Spinal cord (tissue), 10 donors: ENCODE results near the gene GNAT2. TPM values are rescaled to one million over a fixed set of nuclear protein-coding genes. Genes with fewer than 3 reads are reported as not detected.

Source experiments
- DNase-seq, 6 donors: peaks; one replicate each; pipeline versions ENCODE4 v3.0.0 to v3.0.0-alpha.2; 2013 to 2015; ENCODE audit warnings: low spot score in 6 of 6, low read depth in 4 of 6
- H3K27ac ChIP-seq: one replicate; pipeline ENCODE4 v1.5.1; 2013; ENCODE audit warnings: low read depth, low read length, control low read depth
- H3K27me3 ChIP-seq: one replicate; pipeline ENCODE4 v1.6.1; 2013; ENCODE audit warnings: low read length; ENCODE audit not compliant: control insufficient read depth, insufficient read depth
- H3K36me3 ChIP-seq: one replicate; pipeline ENCODE4 v1.6.1; 2013; ENCODE audit warnings: low read length; ENCODE audit not compliant: control insufficient read depth, insufficient read depth
- H3K4me1 ChIP-seq: one replicate; pipeline ENCODE4 v1.6.1; 2013; ENCODE audit warnings: low read length; ENCODE audit not compliant: control insufficient read depth, insufficient read depth
- H3K4me3 ChIP-seq: one replicate; pipeline ENCODE4 v1.5.1; 2013; ENCODE audit warnings: low read depth, low read length, control low read depth
- H3K9me3 ChIP-seq: one replicate; pipeline ENCODE4 v1.6.1; 2013; ENCODE audit warnings: low read length; ENCODE audit not compliant: control insufficient read depth, insufficient read depth
- WGBS: methylation state at CpG from one replicate; pipeline ENCODE4 v1.1.5; 2013; ENCODE audit warnings: missing lambda C conversion rate; ENCODE audit not compliant: insufficient coverage; 5-methylcytosine and 5-hydroxymethylcytosine counted together
- polyA plus RNA-seq, 2 donors: library from polyadenylated mRNA; unstranded; fragments of 120-200 nt; gene quantifications; one replicate each; pipeline ENCODE4 v1.2.1, GENCODE V29; 2013; ENCODE audit not compliant: insufficient read length in 2 of 2
- total RNA-seq, 2 donors: library from RNA; depleted of rRNA in 1 of 2; stranded (reverse); fragments of 120-200 nt in 1 of 2; fragments of >200 nt in 1 of 2; gene quantifications; one replicate each; pipeline versions ENCODE4 v1.2.3 to v1.2.4, GENCODE V29; 2013 to 2014
- donor health status: healthy.

GNAT2 gene
- total and polyA plus RNA-seq, 4 donors, result 0.33 TPM; not detected in 3

DNA sequence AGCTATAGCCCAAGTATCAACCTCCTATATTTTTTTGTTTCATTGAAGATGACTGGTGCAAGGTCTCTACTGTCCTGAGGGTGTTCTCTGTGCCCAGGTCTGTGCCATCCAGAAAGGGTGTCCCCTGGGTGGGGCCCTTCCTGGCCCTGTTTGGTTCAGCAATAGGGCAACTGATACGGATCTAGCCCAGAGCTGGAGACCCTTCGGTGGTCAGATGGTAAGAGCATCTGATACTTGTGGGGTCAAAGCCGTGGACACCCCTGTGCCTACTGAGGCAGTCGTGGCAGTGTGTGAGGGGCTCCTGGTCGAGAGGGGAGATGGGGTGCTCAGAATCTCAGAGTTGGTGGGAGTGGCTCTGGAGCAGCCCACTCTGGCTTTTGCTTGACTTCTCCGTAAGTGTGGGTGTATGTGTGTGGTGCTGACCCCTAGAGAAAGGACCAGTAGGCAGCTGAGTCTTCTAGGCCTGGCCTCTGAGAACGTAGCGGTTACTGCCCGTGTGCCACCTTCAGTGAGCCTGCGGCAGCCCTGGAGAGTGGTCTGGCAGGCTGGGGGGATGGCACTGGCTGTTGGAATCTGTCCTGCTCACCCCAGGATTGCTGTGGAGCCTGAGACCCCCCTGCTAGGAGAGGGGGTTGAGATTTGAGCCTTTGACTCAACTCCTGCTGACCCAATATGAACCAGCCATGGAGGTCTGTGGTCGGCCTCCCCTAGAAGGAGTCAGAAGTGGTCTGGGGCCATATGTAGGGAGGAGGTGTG is 2.9 kb upstream of the GNAT2 start:
- Histone ChIP-seq H3K4me1 (peaks cover 64% of the 10 kb centered on the region), H3K27me3 (no peaks in the 10 kb centered on the region), H3K36me3 (peaks cover 38% of the 10 kb centered on the region), H3K4me3 (no peak overlapping the region), H3K9me3 (no peaks in the 10 kb centered on the region), H3K27ac (no peak overlapping the region)
- 78% methylated on average over 10 of the region's 11 CpGs for WGBS
- DNase-seq, result no peak

DNA sequence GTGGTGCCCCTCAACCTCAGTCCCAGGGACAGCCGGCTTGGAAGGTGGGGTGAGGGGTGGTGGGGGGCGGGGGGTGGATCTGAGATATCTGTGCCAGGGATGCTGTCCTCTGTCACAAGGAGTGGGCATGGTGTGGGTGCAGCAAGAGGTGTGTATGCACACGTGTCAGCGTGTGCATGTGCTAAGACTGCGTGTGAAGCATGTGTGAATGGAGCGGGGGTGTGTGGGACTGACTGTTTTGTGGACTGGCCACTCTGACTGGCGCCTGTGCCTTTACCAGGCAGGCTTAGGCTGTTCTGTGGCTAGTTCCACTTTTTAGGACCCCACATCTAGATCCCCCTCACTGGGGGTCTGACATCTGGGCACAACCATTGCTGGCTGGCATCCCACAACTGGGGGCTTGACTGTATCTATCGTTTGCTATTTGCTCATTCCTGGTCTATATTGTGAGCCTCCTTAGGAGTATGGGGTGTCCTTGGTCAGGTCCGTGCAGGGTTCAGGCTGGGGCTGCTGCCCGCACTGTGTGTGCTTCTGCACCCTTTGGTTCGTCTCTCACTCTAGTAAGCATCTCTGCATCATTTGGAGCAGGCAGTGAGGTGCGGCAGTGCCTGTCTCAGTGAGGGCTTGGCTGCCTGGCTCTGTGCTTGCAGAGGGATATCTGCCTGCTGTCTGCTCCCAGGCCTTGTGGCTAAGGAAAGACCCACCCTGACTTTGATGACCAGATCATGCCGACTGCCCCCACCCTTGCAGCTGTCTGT is 2.1 kb upstream of the GNAT2 start:
- Histone ChIP-seq H3K36me3 (peaks cover 30% of the 10 kb centered on the region), H3K4me3 (peak overlapping the region; percentile 83), H3K9me3 (no peaks in the 10 kb centered on the region), H3K27ac (peak overlapping the region; percentile 94), H3K4me1 (peaks cover 64% of the 10 kb centered on the region), H3K27me3 (no peaks in the 10 kb centered on the region)
- no peak for DNase-seq
- 33% methylated on average over 8 of the region's 13 CpGs for WGBS

- under 1% methylated on average over 16 of the region's 18 CpGs for WGBS
- H3K4me1 ChIP-seq, result peaks cover 64% of the 10 kb centered on the region
- H3K36me3 ChIP-seq, result peaks cover 23% of the 10 kb centered on the region
- DNase-seq, result peak in 5 of 6 donors; percentile 74 to 97 (median 86)
- peak overlapping the region; percentile 94 for H3K27ac ChIP-seq
- no peaks in the 10 kb centered on the region for H3K9me3 ChIP-seq
- no peaks in the 10 kb centered on the region for H3K27me3 ChIP-seq
- peak overlapping the region; percentile 83 for H3K4me3 ChIP-seq
Measured at GRCh38 chr1:109620841-109621286, 1.4 kb upstream of the GNAT2 start.

GRCh38 chr1:109620401-109620791 is 980 bp upstream of the GNAT2 start:
- Histone ChIP-seq H3K4me3 (peak overlapping the region; percentile 83), H3K27ac (peak overlapping the region; percentile 94), H3K27me3 (no peaks in the 10 kb centered on the region), H3K4me1 (peaks cover 61% of the 10 kb centered on the region), H3K36me3 (peaks cover 18% of the 10 kb centered on the region), H3K9me3 (no peaks in the 10 kb centered on the region)
- DNase-seq, result no peak
- 0% methylated on average over 3 of the region's 9 CpGs for WGBS

DNA sequence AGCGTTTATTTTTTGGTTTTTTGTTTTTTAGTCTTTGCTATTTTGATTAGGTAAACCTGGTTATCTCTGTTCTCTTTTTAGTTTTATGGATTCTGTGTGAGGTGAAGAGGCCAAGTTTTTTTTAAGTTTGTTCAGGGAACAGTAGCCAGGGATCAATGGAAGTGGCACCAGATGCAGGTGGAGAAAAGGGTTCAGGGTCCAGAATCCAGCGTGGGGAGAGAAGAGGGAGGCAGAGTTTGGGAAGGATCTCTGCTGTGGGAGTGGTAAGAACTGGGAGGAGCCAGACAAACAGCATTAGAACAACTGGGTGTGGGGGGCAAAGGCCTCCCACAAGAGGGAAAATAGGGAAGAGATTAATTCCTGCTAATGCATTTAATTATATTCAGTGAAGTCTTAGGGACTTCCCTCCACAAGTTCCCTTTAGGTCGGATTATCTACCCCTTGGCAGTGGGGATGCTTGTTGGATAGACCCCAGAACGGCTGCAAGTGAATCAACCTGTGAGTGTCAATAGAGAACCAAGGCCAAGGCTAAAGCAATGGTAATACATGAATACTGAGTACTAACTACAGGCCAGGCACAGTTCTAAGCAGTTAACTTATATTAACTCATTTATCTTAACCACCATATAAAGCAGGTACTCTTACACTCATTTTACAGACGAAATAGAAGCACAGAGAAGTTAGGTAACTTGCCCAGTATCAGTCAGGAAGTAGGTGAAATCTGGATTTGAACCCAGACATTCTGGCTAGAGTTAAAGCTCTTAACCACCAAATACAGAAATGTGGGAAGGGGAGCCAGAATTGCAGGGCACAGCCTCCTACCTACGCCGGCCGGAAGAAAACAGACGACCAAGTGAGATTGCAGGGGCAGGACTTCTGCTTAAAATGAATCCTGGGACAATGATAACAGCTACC is 498 bp downstream of the GNAT2 start:
- Histone ChIP-seq H3K27ac (peak overlapping the region; percentile 37), H3K4me1 (peaks cover 46% of the 10 kb centered on the region), H3K9me3 (no peaks in the 10 kb centered on the region), H3K4me3 (peak overlapping the region; percentile 83), H3K36me3 (peaks cover 7% of the 10 kb centered on the region), H3K27me3 (no peaks in the 10 kb centered on the region)
- no peak for DNase-seq
- WGBS, result 27% methylated on average over 5 of the region's 9 CpGs

DNA sequence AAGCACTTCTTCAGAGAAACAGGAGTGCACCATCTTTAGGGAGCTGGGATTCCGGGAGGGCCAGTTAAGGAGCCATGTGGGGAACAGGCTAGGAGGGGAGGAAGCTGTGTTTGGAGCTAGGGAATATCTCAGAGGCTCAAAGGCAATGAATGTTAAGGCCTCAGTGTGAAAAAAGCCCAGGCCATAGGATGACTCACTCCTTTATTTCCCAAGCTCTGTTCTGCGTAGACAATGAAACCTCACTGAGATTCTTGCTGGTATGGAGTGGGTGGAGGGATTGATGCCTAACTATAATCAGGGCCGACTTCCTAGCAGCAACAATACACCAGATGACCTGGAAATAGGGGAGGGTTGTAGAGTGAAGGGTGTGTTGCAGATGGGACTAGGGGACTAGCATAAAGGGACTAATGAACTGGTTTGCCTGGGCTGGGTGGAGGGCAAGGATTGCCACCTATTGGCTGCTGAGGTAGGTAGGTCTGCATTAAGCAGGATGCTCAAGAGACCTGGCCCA is 2.1 kb downstream of the GNAT2 start:
- 43% methylated on average over 1 of the region's 3 CpGs for WGBS
- Histone ChIP-seq H3K27me3 (no peaks in the 10 kb centered on the region), H3K9me3 (no peaks in the 10 kb centered on the region), H3K27ac (no peak overlapping the region), H3K36me3 (no peaks in the 10 kb centered on the region), H3K4me3 (no peak overlapping the region), H3K4me1 (peaks cover 31% of the 10 kb centered on the region)
- no peak for DNase-seq

DNA sequence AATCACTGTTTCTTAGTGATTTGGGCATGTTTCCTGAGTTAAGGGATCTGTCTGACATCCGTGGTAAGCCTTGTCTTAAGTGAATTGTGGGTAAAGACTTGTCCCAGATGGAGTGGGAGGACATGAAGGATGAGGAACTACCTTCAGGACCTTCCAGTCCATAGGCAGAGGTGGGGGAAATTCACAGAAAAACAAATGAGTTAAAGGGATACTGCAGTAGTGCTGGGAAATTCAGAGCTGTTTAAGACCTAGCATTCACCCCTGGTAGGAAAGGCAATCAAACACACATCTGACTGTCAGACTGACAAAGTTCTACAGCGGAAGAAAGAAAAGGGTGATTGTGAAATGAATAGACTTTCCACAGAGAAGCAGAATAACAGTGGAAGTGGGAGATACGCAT is 3.0 kb downstream of the GNAT2 start:
- DNase-seq, result no peak
- Histone ChIP-seq H3K27ac (no peak overlapping the region), H3K4me1 (peaks cover 21% of the 10 kb centered on the region), H3K9me3 (no peaks in the 10 kb centered on the region), H3K36me3 (no peaks in the 10 kb centered on the region), H3K4me3 (no peak overlapping the region), H3K27me3 (no peaks in the 10 kb centered on the region)
- 65% methylated on average over 2 of the region's 3 CpGs for WGBS

GRCh38 chr1:109615879-109616278 is 3.5 kb downstream of the GNAT2 start:
- Histone ChIP-seq H3K9me3 (no peaks in the 10 kb centered on the region), H3K36me3 (no peaks in the 10 kb centered on the region), H3K4me1 (peaks cover 16% of the 10 kb centered on the region), H3K4me3 (no peak overlapping the region), H3K27me3 (no peaks in the 10 kb centered on the region), H3K27ac (no peak overlapping the region)
- WGBS, result 63% methylated on average over 1 of the region's 3 CpGs
- no peak for DNase-seq
